Fibroblast of lung (primary cell): ENCODE measurements around the gene JAGN1. TPM values are rescaled to one million over a fixed set of nuclear protein-coding genes. Genes with fewer than 3 reads are reported as not detected.

Experiments used
- DNase-seq, 2 donors: peaks; one replicate each; pipeline versions ENCODE4 v3.0.0 to v3.0.0-alpha.2; 2010; ENCODE audit warnings: low read depth in 2 of 2
- H2AFZ ChIP-seq: 2 replicates; pipeline ENCODE4 v1.5.1; 2012; ENCODE audit warnings: low read length, control low read depth, inconsistent platforms
- H3K27ac ChIP-seq: 2 replicates; pipeline ENCODE4 v1.5.1; 2011; ENCODE audit warnings: low read length, control low read depth; ENCODE audit not compliant: insufficient read depth
- H3K27me3 ChIP-seq: 2 replicates; pipeline ENCODE4 v1.5.1; 2011; ENCODE audit warnings: mild to moderate bottlenecking, low read length; ENCODE audit not compliant: control insufficient read depth, insufficient read depth
- H3K36me3 ChIP-seq: 2 replicates; pipeline ENCODE4 v1.5.1; 2011; ENCODE audit warnings: low read length; ENCODE audit not compliant: control insufficient read depth, insufficient read depth
- H3K4me1 ChIP-seq: 2 replicates; pipeline ENCODE4 v1.5.1; 2011; ENCODE audit warnings: low read length; ENCODE audit not compliant: control insufficient read depth, insufficient read depth; ENCODE audit errors: extremely low read depth
- H3K4me2 ChIP-seq: 2 replicates; pipeline ENCODE4 v1.5.1; 2011; ENCODE audit warnings: low read length, control low read depth; ENCODE audit not compliant: insufficient read depth; ENCODE audit errors: extremely low read depth
- H3K4me3 ChIP-seq, 4 experiments: fragments of 200-600 bp in 1 of 4; sonication (generic) in 1 of 4; replicated peaks in 1 of 4; 2 replicates each; pipeline ENCODE4 v1.5.1; 2011 to 2016; ENCODE audit warnings: low read length in 4 of 4, low read depth in 3 of 4, mild to moderate bottlenecking in 3 of 4, control low read depth in 2 of 4, inconsistent platforms in 1 of 4, mixed read lengths in 1 of 4; ENCODE audit not compliant: insufficient read depth in 1 of 4; ENCODE audit errors: control extremely low read depth in 1 of 4
- H3K79me2 ChIP-seq: 2 replicates; pipeline ENCODE4 v1.5.1; 2012; ENCODE audit warnings: mild to moderate bottlenecking, low read length, inconsistent platforms; ENCODE audit not compliant: control insufficient read depth, insufficient read depth
- H3K9ac ChIP-seq: 2 replicates; pipeline ENCODE4 v1.5.1; 2011; ENCODE audit warnings: mild to moderate bottlenecking, low read length, control low read depth; ENCODE audit not compliant: insufficient read depth
- H3K9me3 ChIP-seq: 2 replicates; pipeline ENCODE4 v1.5.1; 2012; ENCODE audit warnings: low read depth, low read length; ENCODE audit not compliant: control insufficient read depth, insufficient read depth
- H4K20me1 ChIP-seq: 2 replicates; pipeline ENCODE4 v1.5.1; 2011; ENCODE audit warnings: low read length; ENCODE audit not compliant: control insufficient read depth, insufficient read depth; ENCODE audit errors: extremely low read depth
- CTCF ChIP-seq, 2 donors: IDR thresholded peaks in 1 of 2; conservative IDR thresholded peaks in 1 of 2; 1 replicate in 1 of 2; 2 replicates in 1 of 2; pipeline ENCODE4 v1.5.1; 2011 to 2012; ENCODE audit warnings: low read length in 2 of 2, control low read depth in 1 of 2, inconsistent platforms in 1 of 2, low read depth in 1 of 2, mild to moderate bottlenecking in 1 of 2
- EZH2 ChIP-seq: IDR thresholded peaks from 2 replicates; pipeline ENCODE4 v1.5.1; 2012; ENCODE audit warnings: low read length, control low read depth, mild to moderate bottlenecking; ENCODE audit errors: missing control alignments
- polyA plus RNA-seq, 2 donors: library from polyadenylated mRNA; depleted of rRNA in 1 of 2; stranded (reverse) in 1 of 2; unstranded in 1 of 2; fragments of >200 nt; gene quantifications; 2 replicates each; pipeline ENCODE4 v1.2.1, GENCODE V29; 2011 to 2012; ENCODE audit warnings: missing spikeins in 1 of 2
- total RNA-seq: library from RNA; depleted of rRNA; stranded (reverse); fragments of >200 nt; gene quantifications from 2 replicates; pipeline ENCODE4 v1.2.1, GENCODE V29; 2014

JAGN1 gene
- total and polyA plus RNA-seq, 2 donors (not counting 1 experiment from before 2014, with no cell fraction given) = 30.6 to 36.6 TPM

GRCh38 chr3:9883706-9884554, 6.5 kb upstream of the JAGN1 start:
- Histone ChIP-seq H3K9ac (no peak overlapping the region), H3K4me1 (peaks cover 5% of the 10 kb centered on the region), H3K4me2 (peak overlapping the region; percentile 28), H3K27ac (peak overlapping the region; percentile 43), H4K20me1 (no peaks in the 10 kb centered on the region), H3K79me2 (no peaks in the 10 kb centered on the region), H3K9me3 (no peaks in the 10 kb centered on the region), H3K27me3 (no peaks in the 10 kb centered on the region), H3K4me3 (no peak overlapping the region), H2AFZ (no peak overlapping the region), H3K36me3 (no peaks in the 10 kb centered on the region)
- DNase-seq = peak; percentile 36 to 57
- TF ChIP-seq CTCF (conservative IDR thresholded peaks at IDR 0.05 in 1 of 2, IDR thresholded peaks at IDR 0.05 in 1 of 2; ENCODE audit: low read depth in 1 of 2, low read length in 2 of 2) (no peak), EZH2 (no peak)

GRCh38 chr3:9884555-9885165, 5.8 kb upstream of the JAGN1 start:
- DNase-seq = peak; percentile 77 to 88
- Histone ChIP-seq H2AFZ (no peak overlapping the region), H3K27me3 (no peaks in the 10 kb centered on the region), H3K4me3 (no peak overlapping the region), H3K4me1 (peaks cover 5% of the 10 kb centered on the region), H3K79me2 (no peaks in the 10 kb centered on the region), H4K20me1 (no peaks in the 10 kb centered on the region), H3K9me3 (no peaks in the 10 kb centered on the region), H3K36me3 (no peaks in the 10 kb centered on the region), H3K27ac (peak overlapping the region; percentile 43), H3K9ac (no peak overlapping the region), H3K4me2 (peak overlapping the region; percentile 41)
- TF ChIP-seq CTCF (conservative IDR thresholded peaks at IDR 0.05 in 1 of 2, IDR thresholded peaks at IDR 0.05 in 1 of 2; ENCODE audit: low read depth in 1 of 2, low read length in 2 of 2) (no peak), EZH2 (no peak)

- no peak for DNase-seq
- Histone ChIP-seq H3K79me2 (peaks cover 9% of the 10 kb centered on the region), H3K27me3 (no peaks in the 10 kb centered on the region), H3K4me1 (peaks cover 5% of the 10 kb centered on the region), H3K36me3 (no peaks in the 10 kb centered on the region), H3K9me3 (no peaks in the 10 kb centered on the region), H3K4me2 (no peak overlapping the region), H3K27ac (no peak overlapping the region), H3K9ac (no peak overlapping the region), H3K4me3 (no peak overlapping the region), H2AFZ (no peak overlapping the region), H4K20me1 (no peaks in the 10 kb centered on the region)
- TF ChIP-seq CTCF (conservative IDR thresholded peaks at IDR 0.05 in 1 of 2, IDR thresholded peaks at IDR 0.05 in 1 of 2; ENCODE audit: low read depth in 1 of 2, low read length in 2 of 2) (no peak), EZH2 (no peak)
Measured at GRCh38 chr3:9886328-9886727, 4.1 kb upstream of the JAGN1 start.
